ENCODE data around the gene OLR1. TPM values are rescaled to one million over a fixed set of nuclear protein-coding genes. Genes with fewer than 3 reads are reported as not detected.

Gene OLR1
- total and polyA plus RNA-seq, 8 donors, result 0.70 to 63.6 (median 1.0) TPM

DNA sequence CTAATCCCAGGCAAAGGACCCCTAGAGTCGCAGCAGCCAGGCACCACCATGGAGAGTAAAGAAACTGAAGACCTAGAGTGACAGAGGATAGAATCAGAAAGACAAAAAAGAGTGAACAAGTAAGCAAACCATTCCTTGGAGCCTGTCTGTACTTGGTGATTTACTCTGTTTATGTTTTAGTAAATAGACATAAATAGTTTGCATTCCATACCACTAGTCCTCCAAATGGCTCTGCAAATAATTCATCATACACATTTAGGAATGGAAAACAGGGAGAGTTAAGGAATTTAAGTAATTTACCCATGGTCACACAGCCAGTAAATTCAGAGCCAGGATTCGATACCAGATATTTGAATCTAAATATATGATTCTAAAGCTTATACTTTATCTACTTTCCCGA, 2.8 kb downstream of the OLR1 start:
- H3K36me3 ChIP-seq, result no peaks in the 10 kb centered on the region
- no peak for ATAC-seq
- H3K9me3 ChIP-seq, result no peaks in the 10 kb centered on the region
- peak overlapping the region in 1 of 2 donors; percentile 25 for H3K4me3 ChIP-seq
- H3K4me1 ChIP-seq, result peaks cover 0 to 40% of the 10 kb centered on the region in 2 donors
- no peak for DNase-seq
- peak overlapping the region; percentile 0 to 81 for H3K27ac ChIP-seq
- no peaks in the 10 kb centered on the region for H3K27me3 ChIP-seq
- intact Hi-C loops (cut with DNase I), result no loop called here
- TF ChIP-seq, protein P1, sequence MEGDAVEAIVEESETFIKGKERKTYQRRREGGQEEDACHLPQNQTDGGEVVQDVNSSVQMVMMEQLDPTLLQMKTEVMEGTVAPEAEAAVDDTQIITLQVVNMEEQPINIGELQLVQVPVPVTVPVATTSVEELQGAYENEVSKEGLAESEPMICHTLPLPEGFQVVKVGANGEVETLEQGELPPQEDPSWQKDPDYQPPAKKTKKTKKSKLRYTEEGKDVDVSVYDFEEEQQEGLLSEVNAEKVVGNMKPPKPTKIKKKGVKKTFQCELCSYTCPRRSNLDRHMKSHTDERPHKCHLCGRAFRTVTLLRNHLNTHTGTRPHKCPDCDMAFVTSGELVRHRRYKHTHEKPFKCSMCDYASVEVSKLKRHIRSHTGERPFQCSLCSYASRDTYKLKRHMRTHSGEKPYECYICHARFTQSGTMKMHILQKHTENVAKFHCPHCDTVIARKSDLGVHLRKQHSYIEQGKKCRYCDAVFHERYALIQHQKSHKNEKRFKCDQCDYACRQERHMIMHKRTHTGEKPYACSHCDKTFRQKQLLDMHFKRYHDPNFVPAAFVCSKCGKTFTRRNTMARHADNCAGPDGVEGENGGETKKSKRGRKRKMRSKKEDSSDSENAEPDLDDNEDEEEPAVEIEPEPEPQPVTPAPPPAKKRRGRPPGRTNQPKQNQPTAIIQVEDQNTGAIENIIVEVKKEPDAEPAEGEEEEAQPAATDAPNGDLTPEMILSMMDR (IDR thresholded peaks at IDR 0.05), result no peak

DNA sequence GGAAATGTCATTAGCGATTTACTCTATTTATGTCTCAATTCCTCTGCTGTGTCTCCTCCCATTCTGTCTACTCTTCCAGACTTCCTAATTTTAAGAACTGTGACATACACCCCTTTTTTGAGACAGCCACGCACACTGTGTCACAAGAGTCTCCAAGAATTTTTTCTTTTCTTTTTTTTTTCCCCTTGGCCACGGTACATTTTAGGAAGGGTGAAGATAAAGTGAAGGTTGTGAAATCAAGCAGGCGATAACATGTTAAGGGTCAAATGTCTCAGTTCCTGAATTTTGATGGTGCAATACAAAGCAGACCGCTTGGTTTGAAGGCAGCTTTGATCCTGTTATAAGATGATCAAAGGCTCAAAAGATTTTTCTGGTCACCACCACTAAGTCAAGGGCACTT, 4.3 kb downstream of the OLR1 start:
- Histone ChIP-seq H3K27ac (peak overlapping the region; percentile 67 to 81), H3K27me3 (no peaks in the 10 kb centered on the region), H3K4me1 (peaks cover 0 to 40% of the 10 kb centered on the region in 2 donors), H3K4me3 (no peak overlapping the region), H3K9me3 (no peaks in the 10 kb centered on the region), H3K36me3 (no peaks in the 10 kb centered on the region)
- ATAC-seq (peak; percentile 70), DNase-seq (no peak)
- TF ChIP-seq, protein P1 (IDR thresholded peaks at IDR 0.05), result no peak
- intact Hi-C loops (cut with DNase I), result no loop called here

DNA sequence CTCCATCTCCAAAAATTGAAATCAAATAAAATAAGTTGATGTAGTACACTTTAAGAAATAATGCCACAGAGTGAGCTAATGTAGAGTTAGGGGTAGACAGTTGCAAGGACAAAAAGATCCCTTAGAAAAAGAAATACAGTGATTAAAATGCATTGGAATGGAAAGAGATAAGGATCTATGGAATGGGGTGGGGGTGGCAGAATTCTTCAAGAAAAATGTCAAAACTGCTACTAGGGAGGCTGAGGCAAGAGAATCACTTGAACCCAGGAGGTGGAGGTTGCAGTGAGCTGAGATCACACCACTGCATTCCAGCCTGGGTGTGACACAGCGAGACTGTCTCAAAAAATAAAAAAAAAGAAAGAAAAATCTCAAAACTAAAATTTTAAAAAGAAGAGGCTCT, 6.5 kb downstream of the OLR1 start:
- Histone ChIP-seq H3K27me3 (no peaks in the 10 kb centered on the region), H3K36me3 (no peaks in the 10 kb centered on the region), H3K27ac (no peak overlapping the region), H3K4me3 (peak overlapping the region in 1 of 2 donors; percentile 18), H3K9me3 (no peaks in the 10 kb centered on the region), H3K4me1 (peaks cover 0 to 33% of the 10 kb centered on the region in 2 donors)
- TF ChIP-seq, protein P1 (IDR thresholded peaks at IDR 0.05), result no peak
- ATAC-seq (no peak), DNase-seq (no peak)
- intact Hi-C loops (cut with DNase I), result no loop called here

DNA sequence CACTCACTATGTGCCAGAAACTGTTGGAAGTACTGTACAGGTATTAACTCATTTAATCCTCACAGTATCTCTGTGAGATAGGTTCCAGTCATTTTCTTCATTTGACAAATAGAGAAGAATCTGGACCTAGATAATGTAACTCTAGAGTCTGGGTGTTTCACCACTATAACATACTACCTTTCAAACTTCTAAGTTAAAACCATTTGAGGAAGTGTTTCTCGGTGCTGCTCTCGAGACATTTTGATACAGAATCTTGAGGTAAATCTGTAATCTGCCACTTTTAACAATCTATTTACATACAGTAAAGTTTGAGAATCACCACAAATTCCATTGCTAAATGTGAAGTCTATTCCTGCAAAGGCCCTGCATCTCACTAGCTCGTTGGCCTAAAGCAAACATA, 8.8 kb downstream of the OLR1 start:
- Histone ChIP-seq H3K27me3 (no peaks in the 10 kb centered on the region), H3K36me3 (no peaks in the 10 kb centered on the region), H3K4me1 (peaks cover 0 to 41% of the 10 kb centered on the region in 2 donors), H3K9me3 (no peaks in the 10 kb centered on the region), H3K27ac (no peak overlapping the region), H3K4me3 (no peak overlapping the region)
- intact Hi-C loops (cut with DNase I), result no loop called here
- TF ChIP-seq, protein P1 (IDR thresholded peaks at IDR 0.05), result no peak
- DNase-seq (no peak), ATAC-seq (no peak)

DNA sequence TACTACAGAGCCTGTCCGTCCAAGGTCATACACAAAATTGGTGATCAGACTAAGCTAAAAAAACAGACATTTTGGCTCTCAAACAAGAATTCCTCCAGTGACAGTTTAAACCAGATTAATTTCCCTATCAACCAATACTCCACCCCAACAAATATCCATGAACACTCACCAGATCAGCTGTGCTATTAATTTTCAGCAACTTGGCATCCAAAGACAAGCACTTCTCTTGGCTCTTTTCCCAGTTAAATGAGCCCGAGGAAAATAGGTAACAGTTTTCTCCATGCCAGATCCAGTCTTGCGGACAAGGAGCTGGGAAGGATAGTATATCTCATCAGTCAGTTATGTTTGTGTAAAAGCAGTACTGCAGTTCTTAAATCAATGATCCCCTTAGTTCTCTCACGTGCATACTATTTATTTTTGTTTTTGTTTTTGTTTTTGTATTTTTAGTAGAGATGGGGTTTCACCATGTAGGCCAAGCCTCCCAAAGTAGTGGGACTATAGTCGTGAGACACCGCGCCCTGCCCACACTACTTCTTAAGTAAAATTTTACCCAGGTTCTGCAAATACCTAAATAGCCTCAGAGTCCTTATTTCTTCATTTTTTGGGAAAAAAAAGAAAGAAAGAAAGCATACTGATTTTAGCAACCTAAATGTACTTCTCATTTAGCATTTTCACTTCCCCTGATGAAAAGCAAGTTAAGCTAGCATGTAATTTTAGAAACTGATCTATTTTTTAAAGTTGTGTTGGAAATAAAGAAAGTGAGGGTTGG, 11.1 kb downstream of the OLR1 start:
- Histone ChIP-seq H3K4me1 (peaks cover 0 to 28% of the 10 kb centered on the region in 2 donors), H3K27ac (peak overlapping the region in 1 of 2 donors; percentile 16), H3K27me3 (no peaks in the 10 kb centered on the region), H3K4me3 (no peak overlapping the region), H3K9me3 (no peaks in the 10 kb centered on the region), H3K36me3 (no peaks in the 10 kb centered on the region)
- intact Hi-C loops (cut with DNase I), result no loop called here
- no peak for ATAC-seq
- DNase-seq, result no peak
- TF ChIP-seq, protein P1 (IDR thresholded peaks at IDR 0.05), result no peak
